Endothelial cell of umbilical vein (primary cell): Measurements from ENCODE around the gene DPP10. TPM values are rescaled to one million over a fixed set of nuclear protein-coding genes. Genes with fewer than 3 reads are reported as not detected.

Experiments used
- BruUV-seq: library from RNA; stranded (reverse); fragments of 400-500 nt; replicated peaks from 2 replicates; lab custom pipeline; 2021; lab: Mats Ljungman, UMichigan
- CTCF ChIA-PET: fragments of 300-600, 350-600 bp; sonication (Branson Sonifier 250); formaldehyde crosslinking; loops from one replicate; lab custom pipeline; 2021; ENCODE audit warnings: antibody characterized with exemption, inconsistent platforms; lab: Charles Lee
- POLR2A ChIA-PET: fragments of 300-600, 350-600 bp; sonication (Branson Sonifier 250); formaldehyde crosslinking; loops from one replicate; lab custom pipeline; 2021; ENCODE audit warnings: antibody characterized with exemption, inconsistent platforms; lab: Charles Lee
- DNase-seq: peaks from one replicate; pipeline ENCODE4 v3.0.0-alpha.2; 2011; ENCODE audit warnings: low read depth, low spot score
- FAIRE-seq: peaks from 2 replicates; lab custom pipeline; 2011; peaks lifted over from hg19 to GRCh38; lab: Jason Lieb, UNC
- H2AFZ ChIP-seq: 2 replicates; pipeline ENCODE4 v1.6.0; 2012; ENCODE audit warnings: low read depth, low read length, control low read depth, inconsistent platforms
- H3K27ac ChIP-seq: 2 replicates; pipeline ENCODE4 v1.5.1; 2011; ENCODE audit warnings: low read depth, mild to moderate bottlenecking, control low read depth, low read length, moderate library complexity; ENCODE audit not compliant: insufficient read depth
- H3K27me3 ChIP-seq, 2 experiments: 2 replicates each; pipeline versions ENCODE4 v1.6.0 to v1.6.1; 2011; ENCODE audit warnings: low read length in 2 of 2, mixed read lengths in 1 of 2; ENCODE audit not compliant: control insufficient read depth in 2 of 2, insufficient read depth in 2 of 2
- H3K36me3 ChIP-seq, 2 experiments: 2 replicates in 1 of 2; 3 replicates in 1 of 2; pipeline ENCODE4 v1.5.1; 2011; ENCODE audit warnings: low read length in 2 of 2, mild to moderate bottlenecking in 1 of 2, moderate library complexity in 1 of 2; ENCODE audit not compliant: control insufficient read depth in 2 of 2, insufficient read depth in 2 of 2; ENCODE audit errors: extremely low read depth in 1 of 2
- H3K4me1 ChIP-seq: 3 replicates; pipeline ENCODE4 v1.5.1; 2011; ENCODE audit warnings: mild to moderate bottlenecking, low read length; ENCODE audit not compliant: control insufficient read depth, insufficient read depth; ENCODE audit errors: extremely low read depth
- H3K4me2 ChIP-seq: 2 replicates; pipeline ENCODE4 v1.6.1; 2011; ENCODE audit warnings: low read length, control low read depth, mixed read lengths; ENCODE audit not compliant: insufficient read depth
- H3K4me3 ChIP-seq, 3 experiments: fragments of 200-600 bp in 1 of 3; sonication (generic), shearing (Covaris generic) in 1 of 3; replicated peaks in 1 of 3; 2 replicates each; pipeline ENCODE4 v1.5.1; 2011 to 2016; ENCODE audit warnings: control low read depth in 3 of 3, low read length in 3 of 3, mild to moderate bottlenecking in 2 of 3, inconsistent platforms in 1 of 3, low read depth in 1 of 3, moderate library complexity in 1 of 3; ENCODE audit not compliant: insufficient read depth in 1 of 3
- H3K79me2 ChIP-seq: 2 replicates; pipeline ENCODE4 v1.6.0; 2012; ENCODE audit warnings: low read length, inconsistent platforms; ENCODE audit not compliant: control insufficient read depth, insufficient read depth
- H3K9ac ChIP-seq: replicated peaks from 2 replicates; pipeline ENCODE3; 2011; ENCODE audit warnings: low read length, control low read depth; ENCODE audit not compliant: insufficient read depth; ENCODE audit errors: extremely low read depth
- H3K9me1 ChIP-seq: replicated peaks from 3 replicates; pipeline ENCODE4 v1.6.0; 2011; ENCODE audit warnings: mild to moderate bottlenecking, low read length; ENCODE audit not compliant: control insufficient read depth, insufficient read depth; ENCODE audit errors: extremely low read depth
- H3K9me3 ChIP-seq: replicated peaks from 2 replicates; pipeline ENCODE4 v1.5.1; 2012; ENCODE audit warnings: low read length, inconsistent platforms; ENCODE audit not compliant: control insufficient read depth, insufficient read depth
- H4K20me1 ChIP-seq: replicated peaks from 2 replicates; pipeline ENCODE3; 2011; ENCODE audit warnings: mild to moderate bottlenecking, low read length; ENCODE audit not compliant: control insufficient read depth, insufficient read depth; ENCODE audit errors: extremely low read depth
- CTCF ChIP-seq, 2 donors: IDR thresholded peaks; 1 replicate in 1 of 2; 2 replicates in 1 of 2; pipeline ENCODE4 v1.5.1; 2011; ENCODE audit warnings: low read length in 2 of 2, mild to moderate bottlenecking in 2 of 2, moderate library complexity in 2 of 2, control low read depth in 1 of 2, inconsistent platforms in 1 of 2, low read depth in 1 of 2; ENCODE audit not compliant: insufficient read depth in 1 of 2; ENCODE audit errors: extremely low read depth in 1 of 2
- EZH2 ChIP-seq: IDR thresholded peaks from 2 replicates; pipeline ENCODE4 v1.6.1; 2012; ENCODE audit warnings: borderline replicate concordance, low read depth, mild to moderate bottlenecking, moderate library complexity, low read length, inconsistent platforms; ENCODE audit not compliant: severe bottlenecking
- FOS ChIP-seq: IDR thresholded peaks from 2 replicates; pipeline ENCODE4 v1.6.1; 2011; ENCODE audit warnings: mild to moderate bottlenecking, low read length, moderate library complexity, borderline replicate concordance; ENCODE audit not compliant: insufficient read depth
- GATA2 ChIP-seq: IDR thresholded peaks from 2 replicates; pipeline ENCODE4 v1.7.0; 2011; ENCODE audit warnings: low read depth, mild to moderate bottlenecking, moderate library complexity, mixed read lengths, low read length; ENCODE audit not compliant: insufficient read length, insufficient read depth
- JUN ChIP-seq: IDR thresholded peaks from 2 replicates; pipeline ENCODE4 v1.6.1; 2011; ENCODE audit warnings: borderline replicate concordance, low read depth; ENCODE audit not compliant: insufficient read length, insufficient read depth
- MAX ChIP-seq: IDR thresholded peaks from 2 replicates; pipeline ENCODE4 v1.6.1; 2011; ENCODE audit not compliant: insufficient read depth, insufficient read length
- MYC ChIP-seq: IDR thresholded peaks from one replicate; pipeline ENCODE4 v1.6.1; 2011; ENCODE audit warnings: mild to moderate bottlenecking, low read depth, low read length
- POLR2A ChIP-seq: IDR thresholded peaks from 2 replicates; pipeline ENCODE4 v1.6.1; 2012; ENCODE audit warnings: low read depth, mild to moderate bottlenecking, control low read depth, low read length
- POLR2AphosphoS5 ChIP-seq: IDR thresholded peaks from 2 replicates; pipeline ENCODE4 v1.6.1; 2012; ENCODE audit warnings: low read depth, mild to moderate bottlenecking, control low read depth, low read length, moderate library complexity; ENCODE audit not compliant: insufficient read depth
- dilution Hi-C: fragments of 300-500 bp; cut with MboI; formaldehyde crosslinking; loops from one replicate; pipeline ENCODE4 v1.15.0; 2019; ENCODE audit warnings: low sequenced_read_pairs; ENCODE audit not compliant: extremely low pct_ligation_motif_present
- intact Hi-C: fragments of 100-400 bp; cut with micrococcal nuclease; formaldehyde crosslinking; loops from one replicate; pipeline ENCODE4 v1.10.0; 2022
- polyA plus RNA-seq, 4 experiments: library from polyadenylated mRNA; depleted of rRNA in 3 of 4; stranded (reverse) in 3 of 4; unstranded in 1 of 4; fragments of >200 nt; gene quantifications; 2 replicates each; pipeline versions ENCODE4 v1.2.1 to v1.2.3, GENCODE V29; 2011 to 2012; ENCODE audit warnings: missing spikeins in 1 of 4
- total RNA-seq: library from RNA; stranded (reverse); gene quantifications from 2 replicates; pipeline ENCODE4 v1.2.3, GENCODE V29; 2021

The DPP10 gene
- total and polyA plus RNA-seq, 2 donors (not counting 3 experiments of a cell fraction or from before 2014, with no cell fraction given): not detected

- Histone ChIP-seq H3K36me3 (no peaks in the 10 kb centered on the region), H3K9ac (no peak overlapping the region), H3K4me3 (no peak overlapping the region), H3K9me1 (no peaks in the 10 kb centered on the region), H2AFZ (no peak overlapping the region), H3K27ac (no peak overlapping the region), H4K20me1 (no peaks in the 10 kb centered on the region), H3K4me1 (no peaks in the 10 kb centered on the region), H3K4me2 (no peak overlapping the region), H3K79me2 (no peaks in the 10 kb centered on the region), H3K27me3 (no peaks in the 10 kb centered on the region), H3K9me3 (peaks cover 5% of the 10 kb centered on the region)
- dilution Hi-C loops: no loop called here
- no peak for TF ChIP-seq POLR2AphosphoS5
- no peak for TF ChIP-seq GATA2
- TF ChIP-seq EZH2: no peak
- no peak for TF ChIP-seq POLR2A
- TF ChIP-seq MAX: no peak
- TF ChIP-seq JUN: no peak
- no peak for TF ChIP-seq MYC
- TF ChIP-seq CTCF (IDR thresholded peaks at IDR 0.05; ENCODE audit: extremely low read depth in 1 of 2, insufficient read depth in 1 of 2, low read depth in 1 of 2, low read length in 2 of 2): no peak
- no peak for TF ChIP-seq FOS
- FAIRE-seq (no peak), DNase-seq (no peak)
- ChIA-PET POLR2A (no interaction called here), CTCF (no interaction called here)
- BruUV-seq: no TSS peak
- intact Hi-C loops: no loop called here
Measured at GRCh38 chr2:114857196-114857595, 414.8 kb downstream of the DPP10 start.
